ENCODE measurements around the gene CFAP97. TPM values are rescaled to one million over a fixed set of nuclear protein-coding genes. Genes with fewer than 3 reads are reported as not detected.
A peak's percentile ranks its signal among the peaks of the same experiment; 100 is the strongest.

CFAP97 gene
- total RNA-seq, 6 experiments from 2014 or later: 11.7 to 25.6 (median 20.5) TPM

- Histone ChIP-seq H3K9me3 (no peaks in the 10 kb centered on the region), H3K36me3 (no peaks in the 10 kb centered on the region), H3K27ac (no peak overlapping the region), H3K4me1 (peaks cover 0 to 11% (median 2%) of the 10 kb centered on the region in 4 donors), H3K27me3 (no peaks in the 10 kb centered on the region), H3K4me3 (no peak overlapping the region)
- 86% methylated on average over 20 of the region's 24 CpGs for WGBS (ENCODE audit: insufficient coverage, low coverage, low lambda C conversion rate, missing lambda C conversion rate)
- TF ChIP-seq CTCF (IDR thresholded peaks at IDR 0.05) (no peak), POLR2A (IDR thresholded peaks at IDR 0.05) (no peak)
- ATAC-seq (no peak), DNase-seq (no peak)
- intact Hi-C loops (cut with DNase I): loop anchor here (5.0 to 10.0 kb wide), 2 partner anchors 100 to 133 kb away; no protein-coding TSS in a partner anchor
Measured at GRCh38 chr4:185137233-185137925, 66.4 kb downstream of the CFAP97 start.

- 33% methylated on average over 3 of the region's 3 CpGs for WGBS (ENCODE audit: insufficient coverage, low coverage, low lambda C conversion rate, missing lambda C conversion rate)
- Histone ChIP-seq H3K36me3 (no peaks in the 10 kb centered on the region), H3K9me3 (no peaks in the 10 kb centered on the region), H3K27me3 (no peaks in the 10 kb centered on the region), H3K27ac (no peak overlapping the region), H3K4me3 (no peak overlapping the region), H3K4me1 (no peaks in the 10 kb centered on the region)
- TF ChIP-seq CTCF (IDR thresholded peaks at IDR 0.05) (peak; percentile 74 to 80 (median 77)), POLR2A (IDR thresholded peaks at IDR 0.05) (no peak)
- intact Hi-C loops (cut with DNase I): loop anchor here in 1 of 2 donors (10.0 kb wide), 1 partner anchor 130 kb away; no protein-coding TSS in a partner anchor
- ATAC-seq (peak; percentile 87 to 93 (median 90)), DNase-seq (no peak)
Measured at GRCh38 chr4:185134307-185134869, 69.4 kb downstream of the CFAP97 start.

GRCh38 chr4:185128272-185129119 is 75.3 kb downstream of the CFAP97 start:
- no peaks in the 10 kb centered on the region for H3K27me3 ChIP-seq
- intact Hi-C loops (cut with DNase I): no loop called here
- no peaks in the 10 kb centered on the region for H3K9me3 ChIP-seq
- H3K36me3 ChIP-seq: no peaks in the 10 kb centered on the region
- peak overlapping the region in 1 of 3 donors; percentile 5 for H3K27ac ChIP-seq
- peaks cover 0 to 6% (median 0%) of the 10 kb centered on the region in 4 donors for H3K4me1 ChIP-seq
- no peak for DNase-seq
- 8% methylated on average over 24 of the region's 74 CpGs for WGBS (ENCODE audit: insufficient coverage, low coverage, low lambda C conversion rate, missing lambda C conversion rate)
- peak; percentile 63 to 67 (median 66) for ATAC-seq
- peak overlapping the region; percentile 54 to 63 (median 54) for H3K4me3 ChIP-seq
- TF ChIP-seq CTCF (IDR thresholded peaks at IDR 0.05): peak in 1 of 4 donors; percentile 23
- no peak for TF ChIP-seq POLR2A (IDR thresholded peaks at IDR 0.05)

GRCh38 chr4:185127021-185127925 is 76.5 kb downstream of the CFAP97 start:
- DNase-seq (peak; percentile 42 to 63 (median 47)), ATAC-seq (peak; percentile 61 to 80 (median 74))
- Histone ChIP-seq H3K27me3 (no peaks in the 10 kb centered on the region), H3K4me1 (peaks cover 0 to 6% (median 0%) of the 10 kb centered on the region in 4 donors), H3K9me3 (no peaks in the 10 kb centered on the region), H3K4me3 (peak overlapping the region; percentile 54 to 63 (median 54)), H3K27ac (no peak overlapping the region), H3K36me3 (no peaks in the 10 kb centered on the region)
- WGBS (ENCODE audit: insufficient coverage, low coverage, low lambda C conversion rate, missing lambda C conversion rate): 27% methylated on average over 15 of the region's 64 CpGs
- TF ChIP-seq CTCF (IDR thresholded peaks at IDR 0.05) (no peak), POLR2A (IDR thresholded peaks at IDR 0.05) (no peak)
- intact Hi-C loops (cut with DNase I): no loop called here
